ENCODE measurements around the gene METTL9.

The METTL9 gene

DNA sequence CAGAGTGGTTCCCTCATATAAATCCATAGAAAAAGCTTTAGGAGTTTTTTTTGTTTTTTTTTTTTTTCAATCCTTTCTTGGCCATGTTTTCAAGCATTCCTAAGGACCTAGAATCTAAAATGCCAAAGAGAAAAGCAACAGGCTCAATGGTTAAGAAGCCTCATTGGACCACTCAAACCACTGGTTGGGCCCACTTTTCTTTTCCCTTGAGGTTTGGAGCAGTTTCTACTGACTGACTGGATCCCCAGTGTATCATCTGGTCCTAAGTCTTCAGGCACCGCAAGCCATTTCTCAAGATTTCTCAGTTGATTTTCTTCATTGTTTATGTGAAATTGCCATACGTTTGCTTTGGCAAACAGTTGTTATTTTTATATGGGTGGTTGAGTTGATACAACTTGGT lies 14.4 kb downstream of the METTL9 start:
- TF ChIP-seq, protein P1, sequence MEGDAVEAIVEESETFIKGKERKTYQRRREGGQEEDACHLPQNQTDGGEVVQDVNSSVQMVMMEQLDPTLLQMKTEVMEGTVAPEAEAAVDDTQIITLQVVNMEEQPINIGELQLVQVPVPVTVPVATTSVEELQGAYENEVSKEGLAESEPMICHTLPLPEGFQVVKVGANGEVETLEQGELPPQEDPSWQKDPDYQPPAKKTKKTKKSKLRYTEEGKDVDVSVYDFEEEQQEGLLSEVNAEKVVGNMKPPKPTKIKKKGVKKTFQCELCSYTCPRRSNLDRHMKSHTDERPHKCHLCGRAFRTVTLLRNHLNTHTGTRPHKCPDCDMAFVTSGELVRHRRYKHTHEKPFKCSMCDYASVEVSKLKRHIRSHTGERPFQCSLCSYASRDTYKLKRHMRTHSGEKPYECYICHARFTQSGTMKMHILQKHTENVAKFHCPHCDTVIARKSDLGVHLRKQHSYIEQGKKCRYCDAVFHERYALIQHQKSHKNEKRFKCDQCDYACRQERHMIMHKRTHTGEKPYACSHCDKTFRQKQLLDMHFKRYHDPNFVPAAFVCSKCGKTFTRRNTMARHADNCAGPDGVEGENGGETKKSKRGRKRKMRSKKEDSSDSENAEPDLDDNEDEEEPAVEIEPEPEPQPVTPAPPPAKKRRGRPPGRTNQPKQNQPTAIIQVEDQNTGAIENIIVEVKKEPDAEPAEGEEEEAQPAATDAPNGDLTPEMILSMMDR (IDR thresholded peaks at IDR 0.05; ENCODE audit: low read depth, low read length), result no peak
- Histone ChIP-seq H3K36me3 (peaks cover 13% of the 10 kb centered on the region), H3K4me3 (ENCODE audit: low read depth, low read length) (no peak overlapping the region), H3K9me3 (ENCODE audit: severe bottlenecking) (no peaks in the 10 kb centered on the region), H3K27me3 (ENCODE audit: insufficient read depth, low read depth, severe bottlenecking) (no peaks in the 10 kb centered on the region), H3K27ac (no peak overlapping the region)
- no peak for DNase-seq

DNA sequence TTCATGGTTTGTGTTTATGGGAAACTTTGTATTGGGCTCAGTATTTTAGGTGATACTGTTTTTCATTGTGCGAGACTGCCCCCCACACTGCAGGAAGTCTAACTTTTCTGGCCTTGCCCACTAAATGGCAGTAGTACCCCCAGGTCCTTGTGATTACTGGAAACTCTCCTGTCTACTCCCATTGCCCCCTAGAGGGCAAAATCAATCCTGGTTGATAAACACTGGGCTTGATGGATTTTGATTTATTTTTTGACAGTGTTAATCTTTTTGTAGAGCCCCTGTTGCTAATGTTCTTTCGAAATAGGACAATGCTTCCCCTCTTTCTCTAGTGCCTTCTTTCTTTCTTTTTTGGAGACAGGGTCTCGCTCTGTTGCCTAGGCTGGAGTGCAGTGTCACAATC lies 15.5 kb downstream of the METTL9 start:
- Histone ChIP-seq H3K27me3 (ENCODE audit: insufficient read depth, low read depth, severe bottlenecking) (no peaks in the 10 kb centered on the region), H3K9me3 (ENCODE audit: severe bottlenecking) (no peaks in the 10 kb centered on the region), H3K27ac (no peak overlapping the region), H3K36me3 (peaks cover 17% of the 10 kb centered on the region), H3K4me3 (ENCODE audit: low read depth, low read length) (no peak overlapping the region)
- no peak for DNase-seq
- TF ChIP-seq, protein P1 (IDR thresholded peaks at IDR 0.05; ENCODE audit: low read depth, low read length), result no peak

DNA sequence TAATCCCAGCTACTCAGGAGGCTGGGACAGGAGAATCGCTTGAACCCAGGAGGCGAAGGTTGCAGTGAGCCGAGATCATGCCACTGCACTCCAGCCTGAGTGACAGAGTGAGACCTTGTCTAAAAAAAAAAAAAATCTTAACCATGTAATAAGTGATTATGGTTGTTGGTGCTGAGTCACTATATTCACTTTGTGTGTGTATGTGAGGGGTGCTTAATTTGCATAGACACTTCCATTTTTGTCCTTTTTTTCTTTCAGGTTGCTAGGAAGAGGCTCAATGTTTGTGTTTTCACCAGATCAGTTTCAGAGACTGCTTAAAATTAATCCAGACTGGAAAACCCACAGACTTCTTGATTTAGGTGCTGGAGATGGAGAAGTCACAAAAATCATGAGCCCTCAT lies 18.2 kb downstream of the METTL9 start:
- Histone ChIP-seq H3K36me3 (peaks cover 17% of the 10 kb centered on the region), H3K9me3 (ENCODE audit: severe bottlenecking) (no peaks in the 10 kb centered on the region), H3K27me3 (ENCODE audit: insufficient read depth, low read depth, severe bottlenecking) (no peaks in the 10 kb centered on the region), H3K27ac (no peak overlapping the region), H3K4me3 (ENCODE audit: low read depth, low read length) (no peak overlapping the region)
- TF ChIP-seq, protein P1 (IDR thresholded peaks at IDR 0.05; ENCODE audit: low read depth, low read length), result no peak
- DNase-seq, result no peak

DNA sequence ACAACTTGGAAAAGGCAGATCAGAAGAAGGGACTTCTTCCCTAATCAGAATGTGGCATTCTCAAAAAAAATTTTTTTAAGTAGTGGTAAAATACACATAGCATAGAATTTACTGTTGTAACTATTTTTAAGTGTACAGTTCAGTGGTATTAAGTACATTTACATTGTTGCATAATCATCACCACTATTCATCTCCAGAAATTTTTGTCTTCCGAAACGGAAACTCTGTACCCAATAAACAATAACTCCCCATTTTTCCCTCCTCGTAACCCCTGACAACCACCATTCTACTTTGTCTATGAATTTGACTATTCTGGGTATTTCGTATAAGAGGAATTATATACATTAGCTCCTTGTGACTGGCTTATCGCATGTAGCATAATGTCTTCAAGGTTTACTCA lies 18.9 kb downstream of the METTL9 start:
- no peaks in the 10 kb centered on the region for H3K27me3 ChIP-seq (ENCODE audit: insufficient read depth, low read depth, severe bottlenecking)
- DNase-seq, result no peak
- no peak overlapping the region for H3K27ac ChIP-seq
- H3K36me3 ChIP-seq, result peaks cover 20% of the 10 kb centered on the region
- H3K9me3 ChIP-seq (ENCODE audit: severe bottlenecking), result no peaks in the 10 kb centered on the region
- no peak overlapping the region for H3K4me3 ChIP-seq (ENCODE audit: low read depth, low read length)
- TF ChIP-seq, protein P1 (IDR thresholded peaks at IDR 0.05; ENCODE audit: low read depth, low read length), result no peak

DNA sequence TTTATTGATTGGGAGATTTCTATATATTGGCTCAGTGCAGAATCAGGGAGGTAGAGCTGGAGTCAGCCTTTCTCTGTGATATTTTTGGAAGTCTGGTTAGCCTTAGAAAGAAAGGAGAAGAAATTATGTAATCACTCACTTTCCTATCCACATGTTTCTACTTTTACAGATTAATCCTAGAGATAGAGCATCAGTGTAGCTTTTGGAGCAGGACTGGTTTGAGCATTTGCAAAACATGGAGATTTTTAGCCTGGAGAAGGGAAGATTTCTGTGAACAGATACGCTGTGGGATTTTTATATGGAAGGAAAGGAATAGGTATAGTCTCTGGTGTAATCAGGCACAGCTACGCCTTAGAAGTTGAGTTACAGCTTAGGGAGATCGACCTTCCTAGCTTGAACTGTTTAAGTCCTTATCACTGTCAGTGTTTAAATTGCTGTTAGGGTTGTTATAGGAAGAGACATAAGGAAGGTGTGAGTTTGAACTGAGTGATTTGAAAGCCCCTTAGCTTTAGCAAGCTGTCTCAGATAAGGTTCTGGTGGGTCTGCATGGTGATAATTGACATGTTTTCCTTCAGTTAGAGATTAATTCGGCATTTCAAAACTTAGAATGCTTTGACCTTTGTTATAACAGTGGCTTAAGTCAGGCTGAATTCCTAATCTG lies 20.5 kb downstream of the METTL9 start:
- TF ChIP-seq, protein P1 (IDR thresholded peaks at IDR 0.05; ENCODE audit: low read depth, low read length), result no peak

DNA sequence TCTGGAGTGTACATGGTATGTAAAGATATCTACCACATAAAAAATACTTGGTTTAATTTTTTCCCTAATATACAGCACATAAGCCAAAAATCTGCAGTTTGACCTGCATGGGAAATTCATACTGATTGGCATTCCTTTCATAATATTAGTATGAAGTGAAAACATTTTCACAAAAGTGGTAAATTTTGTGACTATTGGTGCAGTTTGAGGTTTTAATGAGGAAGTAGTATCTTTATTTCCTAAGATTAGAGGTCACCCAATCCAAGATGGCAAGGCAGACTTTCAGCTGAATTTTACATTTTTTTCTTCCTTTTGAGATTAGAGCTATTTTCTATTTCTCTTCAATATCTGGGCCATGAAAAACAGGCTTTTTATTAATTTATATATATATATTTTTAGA lies 21.2 kb downstream of the METTL9 start:
- peaks cover 29% of the 10 kb centered on the region for H3K36me3 ChIP-seq

More for the DNA sequence above, 20.5 kb downstream of the METTL9 start:
- Histone ChIP-seq H3K27me3 (ENCODE audit: insufficient read depth, low read depth, severe bottlenecking) (no peaks in the 10 kb centered on the region), H3K27ac (0 out of 2 replicates have a peak overlapping the region, but pooled peaks have one; percentile 4), H3K9me3 (ENCODE audit: severe bottlenecking) (no peaks in the 10 kb centered on the region), H3K4me3 (ENCODE audit: low read depth, low read length) (no peak overlapping the region), H3K36me3 (peaks cover 26% of the 10 kb centered on the region)
- DNase-seq, result no peak

More for the DNA sequence above, 21.2 kb downstream of the METTL9 start:
- Histone ChIP-seq H3K27me3 (ENCODE audit: insufficient read depth, low read depth, severe bottlenecking) (no peaks in the 10 kb centered on the region), H3K4me3 (ENCODE audit: low read depth, low read length) (no peak overlapping the region), H3K9me3 (ENCODE audit: severe bottlenecking) (no peaks in the 10 kb centered on the region), H3K27ac (no peak overlapping the region)
- TF ChIP-seq, protein P1 (IDR thresholded peaks at IDR 0.05; ENCODE audit: low read depth, low read length), result no peak
- DNase-seq, result no peak

Data from WERI-Rb-1 (cell line).